HG03460 (cell line): ENCODE measurements around the gene HSD17B3.
"Not testable (repeated sequence)": the region's sequence is repeated elsewhere in the genome, so short reads cannot be mapped to it uniquely, and the experiment has no call there.

Source experiments
- ATAC-seq: cut with Tn5 transposase; IDR thresholded peaks from one replicate; pipeline ENCODE4 v1.9.1; 2021; ENCODE audit not compliant: unreplicated experiment

HSD17B3 gene

GRCh38 chr9:96302021-96302420, at the start of gene HSD17B3:
TSS of gene HSD17B3 (minus strand) at chr9:96302176. CDS start at chr9:96302104, 72 bp downstream.
- no peak for ATAC-seq

GRCh38 chr9:96350866-96351265, 48.9 kb upstream of the HSD17B3 start:
- no peak for ATAC-seq

GRCh38 chr9:96348261-96348660, 46.3 kb upstream of the HSD17B3 start:
- ATAC-seq: no peak

- no peak for ATAC-seq
Measured at GRCh38 chr9:96345551-96345950, 43.6 kb upstream of the HSD17B3 start.

GRCh38 chr9:96344458-96345180, 42.6 kb upstream of the HSD17B3 start:
- ATAC-seq: no peak

GRCh38 chr9:96343515-96344360, 41.8 kb upstream of the HSD17B3 start:
- ATAC-seq: no peak

GRCh38 chr9:96342571-96343245, 40.7 kb upstream of the HSD17B3 start:
- no peak for ATAC-seq

GRCh38 chr9:96340707-96341106, 38.7 kb upstream of the HSD17B3 start:
- no peak for ATAC-seq

- ATAC-seq: no peak
Measured at GRCh38 chr9:96338299-96338698, 36.3 kb upstream of the HSD17B3 start.

GRCh38 chr9:96333958-96334357, 32.0 kb upstream of the HSD17B3 start:
- ATAC-seq: no peak

GRCh38 chr9:96331236-96331947, 29.4 kb upstream of the HSD17B3 start:
- ATAC-seq: no peak

- ATAC-seq: no peak
Measured at GRCh38 chr9:96327694-96328352, 25.8 kb upstream of the HSD17B3 start.

- ATAC-seq: no peak
Measured at GRCh38 chr9:96323169-96323568, 21.2 kb upstream of the HSD17B3 start.

GRCh38 chr9:96322736-96323135, 20.8 kb upstream of the HSD17B3 start:
- ATAC-seq: not testable (repeated sequence)

GRCh38 chr9:96322210-96322609, 20.2 kb upstream of the HSD17B3 start:
- not testable (repeated sequence) for ATAC-seq

GRCh38 chr9:96321515-96321914, 19.5 kb upstream of the HSD17B3 start:
- no peak for ATAC-seq

GRCh38 chr9:96320749-96321280, 18.8 kb upstream of the HSD17B3 start:
- ATAC-seq: no peak

- ATAC-seq: no peak
Measured at GRCh38 chr9:96318921-96319565, 17.1 kb upstream of the HSD17B3 start.

GRCh38 chr9:96317335-96317980, 15.5 kb upstream of the HSD17B3 start:
- ATAC-seq: no peak
